Measurements from ENCODE around the gene MBD2.

- TF ChIP-seq CTCF (conservative IDR thresholded peaks at IDR 0.05 in 1 of 2, IDR thresholded peaks at IDR 0.05 in 1 of 2; ENCODE audit: low read depth in 1 of 2, low read length in 2 of 2) = no peak
- no peak for TF ChIP-seq EZH2 (IDR thresholded peaks at IDR 0.05; ENCODE audit: low read length, missing control alignments)
Measured at GRCh38 chr18:54239091-54239490, 14.6 kb upstream of the MBD2 start.

All from fibroblast of lung (primary cell).